Stimulated activated CD8-positive, alpha-beta memory T cell treated with anti-CD3 and anti-CD28 coated beads, Interleukin-7, amount 100 ng/mL, for 4 hours (primary cell): ENCODE data around the gene FCN1.

Experiments
- DNase-seq, 2 donors: peaks; one replicate each; pipeline ENCODE4 v3.0.0-alpha.2; 2020; ENCODE audit warnings: low read depth in 2 of 2

FCN1 gene

GRCh38 chr9:134891053-134891452 is 26.7 kb downstream of the FCN1 start:
- DNase-seq: no peak

- DNase-seq: no peak
These were observed 27.6 kb downstream of the FCN1 start for GRCh38 chr9:134890155-134890495.

GRCh38 chr9:134889386-134890154 is 28.1 kb downstream of the FCN1 start:
- no peak for DNase-seq

GRCh38 chr9:134888603-134889190 is 29.0 kb downstream of the FCN1 start:
- no peak for DNase-seq

GRCh38 chr9:134887686-134888602 is 29.8 kb downstream of the FCN1 start:
- DNase-seq: no peak

GRCh38 chr9:134887219-134887618 is 30.5 kb downstream of the FCN1 start:
- DNase-seq: no peak

- no peak for DNase-seq
These were observed 31.2 kb downstream of the FCN1 start for GRCh38 chr9:134886413-134886913.

- no peak for DNase-seq
These were observed 31.9 kb downstream of the FCN1 start for GRCh38 chr9:134885679-134886412.

GRCh38 chr9:134885001-134885678 is 32.6 kb downstream of the FCN1 start:
- no peak for DNase-seq

GRCh38 chr9:134884492-134884891 is 33.2 kb downstream of the FCN1 start:
- DNase-seq: no peak

- no peak for DNase-seq
These were observed 34.5 kb downstream of the FCN1 start for GRCh38 chr9:134883040-134883782.

- DNase-seq: no peak
These were observed 35.4 kb downstream of the FCN1 start for GRCh38 chr9:134882204-134882785.

- DNase-seq: no peak
These were observed 36.4 kb downstream of the FCN1 start for GRCh38 chr9:134881313-134881670.

GRCh38 chr9:134880484-134881312 is 37.0 kb downstream of the FCN1 start, which contains the start of gene FCN2:
FCN2 (plus strand) TSS chr9:134880810; CDS start chr9:134880822, 12 bp downstream.
- DNase-seq: no peak

GRCh38 chr9:134879664-134880483 is 37.8 kb downstream of the FCN1 start:
- DNase-seq: no peak

- no peak for DNase-seq
These were observed 40.2 kb downstream of the FCN1 start for GRCh38 chr9:134877541-134877940.

- no peak for DNase-seq
These were observed 42.3 kb downstream of the FCN1 start for GRCh38 chr9:134875371-134875770.
